IPS DF 19.7 (cell line): ENCODE measurements around the gene NOXRED1.

Source experiments
- DNase-seq: peaks from one replicate; pipeline ENCODE4 v3.0.0-alpha.2; 2013; ENCODE audit warnings: low read depth, low spot score

Gene NOXRED1

DNA sequence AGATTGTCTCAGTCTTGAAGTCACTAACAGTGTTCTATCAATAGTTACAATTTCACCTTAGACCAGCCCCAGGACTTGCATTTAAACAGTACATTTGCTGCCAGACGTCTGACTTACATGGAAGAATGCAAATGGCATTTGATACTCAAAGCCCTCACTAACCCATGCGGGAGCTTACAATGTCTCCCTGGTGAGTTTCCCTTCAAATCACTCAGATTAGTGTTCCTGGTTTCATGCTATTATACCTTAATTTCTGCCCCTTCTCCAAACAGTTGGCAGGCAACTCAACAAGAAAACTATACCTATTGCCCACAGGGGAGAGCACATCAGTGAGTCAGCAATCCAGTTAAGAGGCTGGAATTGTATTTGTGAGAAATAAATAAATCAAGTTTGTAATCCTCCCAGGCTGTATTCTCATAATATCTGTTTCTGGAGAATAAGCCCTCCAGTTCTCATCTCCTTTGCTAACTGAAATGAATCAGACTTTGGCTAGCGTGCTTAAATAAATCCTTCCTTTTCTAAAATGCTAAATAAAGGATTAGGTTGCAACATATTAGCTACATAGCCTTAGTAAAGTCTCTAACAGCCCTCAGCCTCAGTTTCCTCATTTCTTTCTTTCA lies 78.8 kb downstream of the NOXRED1 start:
- DNase-seq = no peak
